ENCODE measurements around the gene CEBPG. TPM values are rescaled to one million over a fixed set of nuclear protein-coding genes. Genes with fewer than 3 reads are reported as not detected.

The CEBPG gene
- total and polyA plus RNA-seq, 2 donors, result 16.8 to 21.0 TPM

DNA sequence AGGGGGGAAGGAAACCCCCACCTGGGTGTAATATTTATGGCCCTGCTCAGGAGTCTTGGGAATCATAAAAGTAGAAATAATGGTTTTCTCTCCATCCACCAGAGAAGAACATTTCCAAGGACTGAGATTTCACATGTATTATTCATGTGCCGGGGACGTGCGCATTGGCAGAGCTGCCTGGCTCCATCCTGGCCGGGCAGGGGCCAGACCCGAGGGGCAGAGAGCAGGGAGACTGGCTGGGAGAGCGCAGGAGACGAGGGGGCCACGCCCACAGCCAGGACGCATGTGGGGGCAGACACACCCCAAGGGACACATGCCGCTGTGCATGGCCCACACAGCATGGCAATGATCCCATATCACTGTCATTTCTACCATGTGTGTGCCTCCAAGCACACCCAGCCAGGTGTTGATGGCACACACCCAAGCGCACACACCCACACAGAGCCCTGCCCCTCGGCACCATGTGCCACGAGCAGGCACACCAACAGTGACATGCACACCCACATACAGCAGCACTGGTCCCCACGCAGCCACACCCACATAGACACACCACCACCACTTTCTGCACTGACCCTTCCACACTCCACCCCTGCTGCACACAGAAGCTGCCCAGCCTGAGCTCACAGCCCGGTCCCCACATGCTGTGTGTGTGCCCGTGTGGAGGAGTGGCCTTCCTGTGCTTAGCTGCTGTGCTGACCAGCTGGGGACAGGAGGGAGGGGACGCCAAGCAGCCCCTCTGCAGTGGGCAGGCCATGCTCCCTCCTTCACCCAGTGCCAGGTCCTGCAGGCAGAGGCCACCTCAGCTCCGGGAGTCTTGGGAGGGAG lies 39.3 kb downstream of the CEBPG start:
- Histone ChIP-seq H3K9me3 (ENCODE audit: control insufficient read depth in 2 of 2, insufficient read depth in 1 of 2, low read length in 1 of 2) (no peaks in the 10 kb centered on the region), H3K36me3 (ENCODE audit: control insufficient read depth in 2 of 2, insufficient read depth in 2 of 2, low read length in 1 of 2) (no peaks in the 10 kb centered on the region), H3K4me1 (ENCODE audit: control insufficient read depth in 2 of 2, insufficient read depth in 2 of 2, low read length in 2 of 2) (no peaks in the 10 kb centered on the region), H3K27me3 (ENCODE audit: control insufficient read depth in 2 of 2, insufficient read depth in 1 of 2, low read length in 1 of 2) (no peaks in the 10 kb centered on the region), H3K27ac (ENCODE audit: low read depth in 1 of 2, low read length in 1 of 2) (no peak overlapping the region), H3K4me3 (ENCODE audit: low read length in 2 of 2) (no peak overlapping the region)
- 94% methylated on average over 18 of the region's 18 CpGs for WGBS
- no peak for DNase-seq (ENCODE audit: low read depth in 6 of 9, low spot score in 9 of 9)

DNA sequence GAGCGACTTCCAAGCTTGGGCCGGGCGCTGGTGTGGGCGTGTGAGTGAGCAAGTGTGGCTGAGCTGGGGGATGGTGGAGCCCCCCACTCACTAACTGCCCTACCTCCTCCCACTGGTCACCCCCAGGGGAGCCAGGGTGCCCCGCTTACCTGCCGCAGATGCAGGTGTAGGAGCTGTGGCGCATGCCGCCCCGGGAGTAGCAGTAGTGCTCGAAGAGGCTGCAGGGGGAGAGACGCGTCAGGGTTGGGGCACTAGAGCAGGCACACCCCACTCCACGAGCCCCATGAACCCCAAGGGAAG lies 39.9 kb downstream of the CEBPG start:
- Histone ChIP-seq H3K9me3 (ENCODE audit: control insufficient read depth in 2 of 2, insufficient read depth in 1 of 2, low read length in 1 of 2) (no peaks in the 10 kb centered on the region), H3K27me3 (ENCODE audit: control insufficient read depth in 2 of 2, insufficient read depth in 1 of 2, low read length in 1 of 2) (no peaks in the 10 kb centered on the region), H3K4me3 (ENCODE audit: low read length in 2 of 2) (no peak overlapping the region), H3K4me1 (ENCODE audit: control insufficient read depth in 2 of 2, insufficient read depth in 2 of 2, low read length in 2 of 2) (no peaks in the 10 kb centered on the region), H3K36me3 (ENCODE audit: control insufficient read depth in 2 of 2, insufficient read depth in 2 of 2, low read length in 1 of 2) (no peaks in the 10 kb centered on the region), H3K27ac (ENCODE audit: low read depth in 1 of 2, low read length in 1 of 2) (no peak overlapping the region)
- no peak for DNase-seq (ENCODE audit: low read depth in 6 of 9, low spot score in 9 of 9)
- WGBS, result 97% methylated on average over 13 of the region's 13 CpGs

DNA sequence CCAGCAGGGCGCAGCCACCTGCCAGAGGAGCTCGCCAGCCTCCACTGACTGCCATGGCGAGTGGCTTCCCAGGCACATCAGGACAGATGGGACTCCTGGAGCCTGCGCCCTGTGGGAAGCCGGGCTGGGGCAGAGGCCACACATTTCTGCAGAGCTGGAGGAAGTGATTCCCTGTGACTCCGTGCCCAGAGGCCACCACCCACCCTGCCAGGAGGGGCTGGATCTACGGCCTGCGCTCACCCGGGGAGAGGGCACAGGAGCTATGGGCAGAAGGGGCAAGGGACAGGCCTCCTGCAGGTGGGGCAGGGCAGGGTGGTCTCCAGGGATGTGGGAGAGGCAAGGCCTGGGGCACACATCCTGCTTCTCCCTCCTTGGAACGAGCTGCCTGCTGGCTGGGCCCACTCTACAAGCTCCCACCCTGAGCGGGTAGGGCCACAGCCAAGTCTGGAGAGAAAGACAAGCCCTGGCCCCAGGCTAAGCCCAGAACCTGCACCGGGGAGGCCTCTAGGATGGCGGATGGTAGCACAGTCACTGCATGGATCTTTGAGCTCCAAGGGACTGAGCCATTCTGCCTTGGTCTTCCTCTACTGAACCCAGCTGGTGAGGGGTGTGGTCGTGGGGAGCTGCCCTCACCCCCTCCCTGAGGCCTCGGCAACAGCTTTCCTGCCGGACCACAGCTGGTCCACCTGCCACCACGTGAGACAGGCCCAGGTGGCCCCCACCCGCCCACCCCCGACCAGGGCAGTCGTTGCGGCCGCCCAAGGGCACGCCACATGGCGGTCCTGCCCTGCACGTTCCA lies 40.6 kb downstream of the CEBPG start:
- H3K27ac ChIP-seq (ENCODE audit: low read depth in 1 of 2, low read length in 1 of 2), result no peak overlapping the region
- no peak overlapping the region for H3K4me3 ChIP-seq (ENCODE audit: low read length in 2 of 2)
- no peak for DNase-seq (ENCODE audit: low read depth in 6 of 9, low spot score in 9 of 9)
- no peaks in the 10 kb centered on the region for H3K36me3 ChIP-seq (ENCODE audit: control insufficient read depth in 2 of 2, insufficient read depth in 2 of 2, low read length in 1 of 2)
- H3K27me3 ChIP-seq (ENCODE audit: control insufficient read depth in 2 of 2, insufficient read depth in 1 of 2, low read length in 1 of 2), result no peaks in the 10 kb centered on the region
- WGBS, result 96% methylated on average over 25 of the region's 25 CpGs
- H3K4me1 ChIP-seq (ENCODE audit: control insufficient read depth in 2 of 2, insufficient read depth in 2 of 2, low read length in 2 of 2), result no peaks in the 10 kb centered on the region
- H3K9me3 ChIP-seq (ENCODE audit: control insufficient read depth in 2 of 2, insufficient read depth in 1 of 2, low read length in 1 of 2), result no peaks in the 10 kb centered on the region

DNA sequence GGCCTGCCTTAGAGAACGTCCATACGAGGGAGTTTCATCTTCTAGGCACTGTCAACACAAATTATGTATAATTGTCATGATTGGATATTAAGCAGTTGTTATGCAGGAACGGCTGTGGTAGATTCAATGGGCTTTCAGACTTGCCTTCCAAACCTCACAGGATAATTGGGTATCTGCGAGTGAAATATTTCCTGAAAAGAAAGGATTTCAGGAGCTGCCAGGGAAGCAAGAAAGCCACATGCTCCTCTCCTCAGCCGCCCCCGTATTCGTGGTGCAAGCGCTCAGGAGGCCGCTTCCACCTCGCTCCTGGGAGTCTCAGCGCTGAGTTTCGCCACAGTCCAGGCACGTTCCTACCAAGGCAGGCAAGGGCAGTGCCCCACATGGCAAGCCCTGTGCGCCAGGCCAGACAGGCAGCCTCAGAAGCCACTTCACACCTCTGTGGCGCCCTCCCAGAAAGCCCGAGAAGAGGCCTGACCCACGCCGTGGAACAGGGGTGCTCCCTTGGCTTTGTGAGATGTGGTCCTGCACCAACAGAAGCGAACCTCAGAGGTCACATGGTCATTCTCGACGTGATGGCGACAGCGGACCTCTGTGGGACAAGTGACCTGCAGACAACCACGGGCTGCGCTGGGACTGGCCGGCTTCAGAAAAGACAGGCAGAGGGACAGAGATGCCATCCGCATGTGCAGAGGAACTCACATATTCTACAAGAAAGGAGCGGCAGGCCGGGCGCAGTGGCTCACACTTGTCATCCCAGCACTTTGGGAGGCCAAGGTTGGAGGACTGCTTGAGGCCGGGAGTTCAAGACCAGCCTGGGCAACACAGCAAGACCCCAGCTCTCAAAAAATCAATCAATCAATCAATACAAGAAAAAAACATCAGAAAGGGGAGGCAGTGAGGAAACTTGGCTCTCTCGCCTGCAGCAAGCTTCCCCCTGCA lies 41.4 kb downstream of the CEBPG start:
- no peak for DNase-seq (ENCODE audit: low read depth in 6 of 9, low spot score in 9 of 9)
- WGBS, result 96% methylated on average over 32 of the region's 32 CpGs
- no peak overlapping the region for H3K4me3 ChIP-seq (ENCODE audit: low read length in 2 of 2)
- H3K4me1 ChIP-seq (ENCODE audit: control insufficient read depth in 2 of 2, insufficient read depth in 2 of 2, low read length in 2 of 2), result no peaks in the 10 kb centered on the region
- no peaks in the 10 kb centered on the region for H3K9me3 ChIP-seq (ENCODE audit: control insufficient read depth in 2 of 2, insufficient read depth in 1 of 2, low read length in 1 of 2)
- no peaks in the 10 kb centered on the region for H3K36me3 ChIP-seq (ENCODE audit: control insufficient read depth in 2 of 2, insufficient read depth in 2 of 2, low read length in 1 of 2)
- H3K27me3 ChIP-seq (ENCODE audit: control insufficient read depth in 2 of 2, insufficient read depth in 1 of 2, low read length in 1 of 2), result no peaks in the 10 kb centered on the region
- H3K27ac ChIP-seq (ENCODE audit: low read depth in 1 of 2, low read length in 1 of 2), result no peak overlapping the region

DNA sequence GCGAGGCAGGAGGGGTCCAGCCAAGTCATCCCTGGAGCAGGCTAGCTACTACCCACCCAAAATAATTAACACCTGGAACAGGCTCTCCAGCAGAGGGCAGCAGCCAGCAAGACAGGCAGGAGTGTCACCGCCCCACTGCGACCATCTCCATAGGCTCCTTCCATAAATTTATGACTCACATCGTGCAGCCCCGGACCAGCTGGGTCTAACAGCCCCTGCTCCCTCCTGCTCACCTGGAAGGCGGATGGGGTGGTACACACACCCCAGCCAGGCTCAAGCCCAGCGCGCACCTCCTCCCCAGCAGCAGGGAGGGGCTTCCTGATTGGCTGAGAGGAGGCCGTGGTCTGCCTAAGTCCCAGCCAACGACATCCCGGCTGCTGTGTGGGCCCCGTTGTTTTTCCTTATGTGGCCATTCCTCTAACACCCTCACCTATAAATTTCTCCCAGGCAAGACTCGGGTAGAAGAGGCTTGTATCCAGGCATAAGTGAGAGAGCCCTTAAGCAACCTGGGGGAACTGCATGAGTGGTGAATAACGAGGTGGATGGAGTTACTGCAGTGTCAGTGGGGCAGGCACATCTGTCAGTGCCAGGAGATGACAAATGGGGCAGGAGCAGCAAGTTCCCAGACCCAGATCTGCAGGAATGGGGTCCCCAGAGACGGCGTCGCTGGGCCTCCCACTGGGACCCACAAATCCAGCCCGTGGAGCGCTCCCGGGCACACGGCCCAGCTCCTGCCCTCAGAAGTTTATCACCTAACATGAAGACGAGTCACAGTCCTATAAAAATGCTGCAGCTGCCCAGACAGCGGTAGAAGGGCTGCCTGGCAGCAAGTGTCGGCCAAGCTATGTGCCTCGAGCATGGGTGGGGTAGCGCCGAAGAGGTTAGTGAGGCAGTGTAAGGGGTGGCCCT lies 43.1 kb downstream of the CEBPG start:
- H3K9me3 ChIP-seq (ENCODE audit: control insufficient read depth in 2 of 2, insufficient read depth in 1 of 2, low read length in 1 of 2), result no peaks in the 10 kb centered on the region
- WGBS, result 49% methylated on average over 27 of the region's 27 CpGs
- DNase-seq (ENCODE audit: low read depth in 6 of 9, low spot score in 9 of 9), result peak in 7 of 9 donors; percentile 20 to 61 (median 41)
- no peak overlapping the region for H3K27ac ChIP-seq (ENCODE audit: low read depth in 1 of 2, low read length in 1 of 2)
- H3K27me3 ChIP-seq (ENCODE audit: control insufficient read depth in 2 of 2, insufficient read depth in 1 of 2, low read length in 1 of 2), result no peaks in the 10 kb centered on the region
- H3K4me1 ChIP-seq (ENCODE audit: control insufficient read depth in 2 of 2, insufficient read depth in 2 of 2, low read length in 2 of 2), result no peaks in the 10 kb centered on the region
- no peaks in the 10 kb centered on the region for H3K36me3 ChIP-seq (ENCODE audit: control insufficient read depth in 2 of 2, insufficient read depth in 2 of 2, low read length in 1 of 2)
- H3K4me3 ChIP-seq (ENCODE audit: low read length in 2 of 2), result no peak overlapping the region

DNA sequence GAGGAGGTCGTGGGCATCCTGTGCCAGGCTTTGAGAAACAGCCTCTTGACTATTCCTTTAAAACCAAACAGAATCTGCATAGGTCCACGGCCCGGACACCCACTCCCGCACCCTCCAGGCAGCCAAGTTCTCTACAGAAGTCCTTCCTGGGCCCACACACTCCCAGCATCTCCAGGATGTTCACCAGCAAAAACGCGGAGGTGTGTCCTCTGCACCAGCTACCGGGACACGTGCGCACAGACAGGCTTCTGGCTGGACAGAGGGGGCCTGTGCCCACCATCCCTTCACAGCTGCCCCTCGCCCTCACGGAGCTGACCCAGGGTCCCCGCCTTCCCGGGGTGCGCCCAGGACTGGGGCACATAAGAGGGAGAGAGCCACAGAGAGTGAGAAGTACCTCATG lies 44.2 kb downstream of the CEBPG start:
- Histone ChIP-seq H3K4me3 (ENCODE audit: low read length in 2 of 2) (no peak overlapping the region), H3K4me1 (ENCODE audit: control insufficient read depth in 2 of 2, insufficient read depth in 2 of 2, low read length in 2 of 2) (no peaks in the 10 kb centered on the region), H3K36me3 (ENCODE audit: control insufficient read depth in 2 of 2, insufficient read depth in 2 of 2, low read length in 1 of 2) (no peaks in the 10 kb centered on the region), H3K27ac (ENCODE audit: low read depth in 1 of 2, low read length in 1 of 2) (no peak overlapping the region), H3K27me3 (ENCODE audit: control insufficient read depth in 2 of 2, insufficient read depth in 1 of 2, low read length in 1 of 2) (no peaks in the 10 kb centered on the region), H3K9me3 (ENCODE audit: control insufficient read depth in 2 of 2, insufficient read depth in 1 of 2, low read length in 1 of 2) (no peaks in the 10 kb centered on the region)
- 94% methylated on average over 14 of the region's 14 CpGs for WGBS
- no peak for DNase-seq (ENCODE audit: low read depth in 6 of 9, low spot score in 9 of 9)

DNA sequence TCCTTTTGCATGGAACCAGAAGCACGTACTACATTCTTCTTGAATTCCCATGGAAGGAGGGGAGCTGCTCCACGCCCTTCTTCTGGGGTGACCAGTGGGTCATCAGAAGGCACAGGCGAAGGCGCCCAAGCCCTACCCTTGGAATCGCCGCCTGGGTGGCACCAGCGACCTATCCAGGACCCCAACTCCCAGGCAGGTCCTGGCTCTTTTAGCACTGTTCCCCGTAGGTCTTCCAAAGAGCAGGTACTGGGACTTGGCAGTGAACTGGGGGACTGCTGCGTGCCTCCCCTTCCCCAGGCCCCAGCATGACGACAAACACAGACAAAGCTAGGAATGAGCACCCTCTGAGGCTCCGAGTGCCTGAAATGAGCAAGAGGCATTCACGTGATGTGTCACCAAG lies 45.0 kb downstream of the CEBPG start:
- Histone ChIP-seq H3K27ac (ENCODE audit: low read depth in 1 of 2, low read length in 1 of 2) (no peak overlapping the region), H3K27me3 (ENCODE audit: control insufficient read depth in 2 of 2, insufficient read depth in 1 of 2, low read length in 1 of 2) (no peaks in the 10 kb centered on the region), H3K9me3 (ENCODE audit: control insufficient read depth in 2 of 2, insufficient read depth in 1 of 2, low read length in 1 of 2) (no peaks in the 10 kb centered on the region), H3K4me3 (ENCODE audit: low read length in 2 of 2) (no peak overlapping the region), H3K36me3 (ENCODE audit: control insufficient read depth in 2 of 2, insufficient read depth in 2 of 2, low read length in 1 of 2) (no peaks in the 10 kb centered on the region), H3K4me1 (ENCODE audit: control insufficient read depth in 2 of 2, insufficient read depth in 2 of 2, low read length in 2 of 2) (no peaks in the 10 kb centered on the region)
- 96% methylated on average over 12 of the region's 12 CpGs for WGBS
- no peak for DNase-seq (ENCODE audit: low read depth in 6 of 9, low spot score in 9 of 9)

Data from thymus (tissue), 11 donors.